NOMO-1 treated with dmso at 0.1 percent for 144 hours (cell line): ENCODE data around the gene RAI1.
"Not testable (repeated sequence)": the region's sequence is repeated elsewhere in the genome, so short reads cannot be mapped to it uniquely, and the experiment has no call there.

Experiments used
- DNase-seq: peaks from one replicate; lab custom pipeline; 2025; ENCODE audit not compliant: unreplicated experiment; lab: John Stamatoyannopoulos, UW

RAI1 gene

DNA sequence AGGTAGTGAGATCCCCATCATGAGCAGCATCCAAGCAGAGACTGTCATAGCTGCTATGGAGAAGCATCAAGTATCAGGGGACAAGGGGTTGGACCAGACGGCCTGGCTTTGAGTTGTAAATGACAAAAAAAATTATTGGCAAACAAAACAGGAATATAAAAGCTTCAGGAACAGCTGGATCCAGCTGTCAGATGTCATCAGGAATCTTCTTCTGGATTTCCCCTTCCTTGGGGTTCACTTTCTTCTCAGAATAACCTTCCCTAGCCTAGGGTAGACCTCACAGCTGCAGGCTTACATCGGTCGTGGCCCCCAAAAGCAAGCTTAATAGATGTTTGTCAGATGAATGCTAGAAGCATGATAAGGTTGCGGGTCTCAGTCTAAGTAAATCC, 17.2 kb upstream of the RAI1 start:
- no peak for DNase-seq

GRCh38 chr17:17665255-17665654, 16.0 kb upstream of the RAI1 start:
- no peak for DNase-seq

- no peak for DNase-seq
These were observed 15.0 kb upstream of the RAI1 start for GRCh38 chr17:17666111-17666714.

- no peak for DNase-seq
These were observed 14.0 kb upstream of the RAI1 start for GRCh38 chr17:17667231-17667630.

- DNase-seq: no peak
These were observed 13.3 kb upstream of the RAI1 start for GRCh38 chr17:17667947-17668346.

DNA sequence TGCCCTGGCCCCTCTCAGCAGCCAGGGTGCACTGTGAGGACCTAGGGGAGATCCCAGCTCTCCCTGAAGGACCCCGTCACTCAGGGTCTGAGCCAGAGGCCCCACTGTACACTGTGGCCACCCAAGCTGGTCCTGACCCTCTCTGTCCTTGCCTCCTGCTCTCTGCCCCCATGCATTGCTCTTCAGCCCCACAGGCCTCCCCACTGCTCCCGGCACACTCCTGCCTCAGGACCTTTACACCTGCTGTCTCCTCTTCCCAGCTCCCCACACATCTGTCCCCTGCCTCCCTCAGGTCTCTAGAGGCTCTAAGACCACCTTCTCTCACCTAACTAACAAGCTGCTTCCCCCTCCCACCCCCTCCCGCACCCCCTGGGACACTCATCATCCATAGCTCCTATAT, 12.9 kb upstream of the RAI1 start:
- DNase-seq: no peak

DNA sequence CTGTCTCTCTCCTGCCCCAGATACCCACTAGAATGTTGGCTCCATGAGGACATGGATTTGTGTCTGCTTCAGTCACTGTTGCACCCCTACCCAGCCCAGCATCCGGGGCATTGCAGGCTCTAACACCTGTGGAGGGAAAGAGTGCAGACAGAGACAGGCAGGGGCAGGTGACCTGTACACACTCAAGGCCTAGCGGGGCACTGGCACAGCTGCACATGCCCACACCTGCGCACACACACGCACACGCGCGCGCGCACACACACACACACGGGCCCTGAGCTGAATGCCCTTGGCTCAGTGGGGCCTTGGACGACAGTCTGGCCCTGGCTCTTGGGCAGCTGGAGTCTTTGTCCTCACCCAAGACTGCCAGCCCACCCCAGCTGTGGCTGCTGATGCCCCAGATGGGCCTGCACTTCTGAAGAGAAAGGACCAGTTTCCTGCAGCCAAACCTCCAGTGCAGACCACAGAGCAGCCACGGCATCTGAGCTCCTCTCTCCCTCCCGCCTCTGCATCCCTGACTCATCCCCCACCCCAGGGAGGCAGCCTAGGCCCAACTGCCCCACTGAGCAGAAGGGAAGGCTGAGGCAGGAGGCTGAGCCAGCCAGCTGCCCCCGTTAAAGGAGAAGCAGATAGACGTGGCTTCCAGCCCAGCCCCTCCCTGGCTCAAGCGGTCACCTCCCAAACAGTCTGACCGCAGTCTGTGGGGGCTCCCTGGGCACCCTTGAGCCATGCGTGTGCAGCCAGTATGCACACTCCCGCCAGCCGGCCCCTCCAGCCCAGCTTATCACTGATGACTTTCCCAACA, 12.3 kb upstream of the RAI1 start:
- no peak for DNase-seq

DNA sequence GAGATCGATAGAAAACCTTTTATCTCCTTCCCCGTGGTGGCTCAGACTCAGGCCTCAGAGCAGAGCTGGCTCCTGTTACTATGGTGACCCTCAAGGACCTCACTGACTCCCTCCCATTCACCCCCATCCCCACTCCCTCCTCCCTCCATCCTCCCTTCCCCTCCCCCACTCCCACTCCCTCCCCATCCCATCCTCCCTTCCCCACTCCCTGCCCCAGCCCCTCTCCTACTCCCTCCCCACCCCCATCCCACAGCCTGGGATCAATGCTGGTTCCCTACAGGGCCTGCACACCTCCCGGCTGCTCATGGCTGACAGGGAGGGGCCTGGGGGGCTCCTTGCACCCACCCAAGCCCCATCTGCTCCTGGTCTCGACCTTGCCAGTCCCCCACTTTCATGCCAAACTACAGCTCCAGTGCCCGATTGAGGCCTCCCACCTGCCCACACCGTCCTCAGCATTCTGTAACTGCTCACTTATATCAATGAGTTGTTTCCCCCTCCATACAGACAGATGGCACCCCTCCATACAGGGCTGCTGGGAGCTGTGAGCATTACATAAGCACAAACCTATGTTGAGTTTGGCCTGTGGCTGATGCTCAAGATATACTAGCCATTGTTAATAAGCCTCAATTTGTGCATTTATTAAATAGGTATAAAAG, 11.6 kb upstream of the RAI1 start:
- peak; percentile 28 for DNase-seq

- no peak for DNase-seq
These were observed 10.5 kb upstream of the RAI1 start for GRCh38 chr17:17670701-17671305.

DNA sequence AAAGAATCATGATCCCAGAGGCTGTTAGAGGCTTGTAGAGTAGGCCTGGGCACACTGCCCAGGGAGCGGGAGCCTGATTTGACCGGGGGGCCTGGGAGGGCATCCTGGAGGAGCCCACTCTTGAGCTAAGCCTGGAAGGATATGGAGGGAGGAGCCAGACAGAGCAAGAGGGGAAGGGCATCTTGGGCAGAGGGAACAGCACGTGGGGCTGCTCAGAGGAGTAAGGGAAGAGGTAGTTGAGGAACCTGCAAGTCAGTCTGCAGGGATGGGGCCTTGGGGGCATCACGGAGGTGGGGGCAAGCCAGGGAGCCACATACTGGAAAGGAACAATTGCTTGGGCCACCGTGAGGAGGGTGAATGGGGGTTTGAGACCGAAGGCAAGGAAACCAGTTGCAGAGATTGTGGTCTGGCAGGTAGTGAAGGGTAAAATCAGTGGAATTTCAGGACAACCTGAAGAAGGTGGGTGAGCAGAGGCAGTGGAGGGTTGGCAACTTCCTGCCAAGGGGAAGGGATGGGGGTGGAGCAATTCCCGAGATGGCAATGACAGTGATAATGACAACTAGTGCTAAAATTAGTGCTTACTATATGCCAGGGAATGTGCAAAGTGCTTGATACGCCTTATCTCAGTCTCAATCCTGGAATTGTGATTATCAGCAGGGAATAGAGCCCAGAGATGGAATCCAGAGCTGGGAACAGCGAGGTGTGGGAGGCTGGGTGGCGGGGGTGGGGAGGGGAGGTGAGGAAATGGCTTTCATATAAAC, 9.7 kb upstream of the RAI1 start:
- DNase-seq: no peak

- peak; percentile 93 for DNase-seq
These were observed 8.5 kb upstream of the RAI1 start for GRCh38 chr17:17672453-17673368.

DNA sequence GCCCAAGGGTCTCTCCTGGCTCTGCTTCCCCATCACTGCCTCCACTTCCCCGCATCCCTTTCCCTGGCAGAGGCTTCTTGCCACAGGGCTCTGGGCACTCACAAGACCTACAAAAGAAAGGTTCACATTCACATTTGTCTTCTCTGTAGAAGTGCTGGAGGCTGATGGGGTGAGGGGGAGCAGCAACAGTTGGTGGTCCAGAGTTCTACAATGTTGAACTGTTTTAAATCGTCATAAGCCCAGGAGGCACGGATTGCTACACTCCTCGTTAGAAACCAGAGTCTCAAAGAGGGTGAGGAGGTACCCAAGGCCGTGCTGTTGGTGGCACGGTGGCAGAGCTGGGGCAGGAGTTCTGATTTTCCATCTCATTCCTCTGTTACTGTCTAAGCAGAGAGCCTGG, 5.8 kb upstream of the RAI1 start:
- DNase-seq: no peak

- DNase-seq: no peak
These were observed 5.2 kb upstream of the RAI1 start for GRCh38 chr17:17675925-17676534.

GRCh38 chr17:17676752-17677151, 4.5 kb upstream of the RAI1 start:
- DNase-seq: no peak

DNA sequence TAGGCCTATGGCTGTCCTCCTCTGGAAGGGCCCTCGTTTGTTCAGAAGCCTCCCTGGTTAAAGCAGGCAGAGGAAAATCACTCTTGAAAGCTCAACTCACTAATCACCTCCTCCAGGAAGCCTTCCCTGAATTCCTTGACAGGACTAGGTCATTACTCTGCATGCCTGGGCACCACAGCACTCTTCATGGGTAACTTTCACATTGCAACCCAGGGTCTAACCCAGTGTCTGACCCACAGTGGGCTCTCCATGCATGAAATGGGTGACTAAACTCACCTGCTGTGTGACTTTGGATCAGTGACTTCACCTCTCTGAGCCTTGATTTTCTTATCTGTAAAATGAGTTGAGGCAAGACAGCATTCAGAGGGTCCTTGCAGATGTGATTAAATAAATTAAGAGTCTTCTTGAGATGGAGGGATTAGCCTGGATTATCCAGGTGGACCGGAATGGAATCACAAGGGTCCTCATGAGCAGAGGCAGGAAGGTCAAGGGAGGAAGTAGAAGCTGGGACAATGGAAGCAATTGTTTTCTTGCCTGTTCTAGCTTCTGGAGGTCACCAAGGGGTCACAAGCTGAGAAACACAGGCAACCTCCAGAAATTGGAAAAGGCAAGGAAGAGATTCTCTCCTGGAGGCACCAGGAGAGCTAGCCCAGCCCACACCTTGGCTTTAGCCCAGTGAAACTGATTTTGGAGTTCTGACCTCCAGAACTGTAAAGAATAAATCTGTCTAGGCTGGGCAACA, 3.8 kb upstream of the RAI1 start:
- no peak for DNase-seq

DNA sequence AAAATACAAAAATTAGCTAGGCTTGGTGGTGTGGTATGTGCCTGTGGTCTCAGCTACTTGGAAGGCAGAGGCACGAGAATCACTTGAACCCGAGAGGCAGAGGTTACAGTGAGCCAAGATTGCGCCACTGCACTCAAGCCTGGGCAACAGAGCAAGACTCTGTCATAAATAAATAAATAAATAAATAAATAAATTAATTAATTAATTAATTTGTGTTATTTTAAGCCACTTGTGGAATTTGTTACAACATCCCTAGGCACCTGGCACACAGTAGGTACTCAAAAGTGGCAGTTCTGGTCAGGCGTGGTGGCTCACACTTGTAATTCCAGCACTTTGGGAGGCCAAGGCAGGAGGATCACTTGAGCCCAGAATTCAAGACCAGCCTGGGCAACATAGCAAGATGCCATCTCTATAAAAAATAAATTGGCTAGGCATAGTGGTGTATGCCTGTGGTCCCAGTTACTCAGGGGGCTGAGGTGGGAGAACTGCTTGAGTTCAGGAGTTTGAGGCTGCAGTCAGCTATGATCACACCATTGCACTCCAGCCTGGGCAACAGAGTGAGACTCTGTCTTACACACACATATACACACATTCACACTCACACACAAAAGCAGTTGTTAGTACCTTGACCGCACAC, 3.1 kb upstream of the RAI1 start:
- not testable (repeated sequence) for DNase-seq

DNA sequence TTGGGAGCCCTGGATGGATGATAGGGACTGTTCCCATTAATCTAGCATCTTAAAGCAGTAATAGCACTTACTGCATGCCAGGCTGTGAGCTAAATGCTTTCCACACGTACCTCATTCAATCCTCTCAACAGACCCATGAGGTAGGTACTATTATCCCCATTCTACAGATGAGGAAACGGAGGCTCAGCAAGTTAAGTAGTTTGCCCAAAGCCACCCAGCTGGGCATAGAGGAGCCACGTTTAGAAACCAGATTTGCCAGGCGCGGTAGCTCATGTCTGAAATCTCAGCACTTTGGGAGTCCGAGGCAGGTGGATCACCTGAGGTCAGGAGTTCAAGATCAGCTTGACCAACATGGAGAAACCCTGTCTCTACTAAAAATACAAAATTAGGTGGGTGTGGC, 2.0 kb upstream of the RAI1 start:
- DNase-seq: no peak

DNA sequence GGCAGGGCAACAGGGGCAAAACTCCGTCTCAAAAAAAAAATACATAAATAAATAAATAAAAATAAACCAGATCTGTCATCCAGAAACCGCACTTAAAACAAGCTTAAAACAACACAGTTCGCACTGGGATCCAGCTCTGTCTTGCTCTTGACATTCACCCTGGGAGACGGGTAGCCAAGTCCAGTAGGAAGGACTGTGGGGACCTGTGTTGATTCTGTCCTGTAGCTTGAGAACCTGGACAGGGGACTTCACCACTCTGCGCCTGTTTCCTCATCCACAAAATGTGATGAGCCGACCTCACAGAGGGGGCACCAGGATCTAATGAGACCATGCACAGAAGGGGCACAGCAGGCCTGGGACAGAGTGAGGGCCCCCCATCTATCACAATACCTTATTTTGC, 1.5 kb upstream of the RAI1 start:
- no peak for DNase-seq
